ENCODE data around the gene COL2A1. TPM values are rescaled to one million over a fixed set of nuclear protein-coding genes. Genes with fewer than 3 reads are reported as not detected.
A peak's percentile ranks its signal among the peaks of the same experiment; 100 is the strongest.

COL2A1 gene
- total RNA-seq, 2 donors from 2014 or later = 12.4 to 21.0 TPM

- peaks cover 31% of the 10 kb centered on the region for H3K27me3 ChIP-seq (ENCODE audit: control insufficient read depth, insufficient read depth, low read length, poor library complexity, severe bottlenecking)
- peaks cover 11% of the 10 kb centered on the region for H3K4me1 Mint-ChIP-seq
- H3K27ac Mint-ChIP-seq = no peak overlapping the region
- no peak overlapping the region for H3K9ac ChIP-seq (ENCODE audit: extremely low read depth, low read length, poor library complexity, severe bottlenecking)
- H3K9me3 Mint-ChIP-seq = no peaks in the 10 kb centered on the region
- no peak overlapping the region for H3K4me3 ChIP-seq (ENCODE audit: low read length)
- H3K9me3 ChIP-seq (ENCODE audit: control insufficient read depth, low read length) = no peaks in the 10 kb centered on the region
- H3K36me3 ChIP-seq (ENCODE audit: control insufficient read depth, insufficient read depth, low read length) = peaks cover 20% of the 10 kb centered on the region
- TF ChIP-seq CTCF (conservative IDR thresholded peaks at IDR 0.05) = no peak
- H3K27ac ChIP-seq (ENCODE audit: low read depth, low read length) = peak overlapping the region; percentile 66
- no peaks in the 10 kb centered on the region for H3K36me3 Mint-ChIP-seq (ENCODE audit: low read depth)
- H3K27me3 Mint-ChIP-seq (ENCODE audit: insufficient read depth) = peaks cover 98% of the 10 kb centered on the region
- no peak for DNase-seq
- 78 to 83% methylated on average over 7 to 13 of the region's 13 CpGs for WGBS, 2 experiments (ENCODE audit: insufficient coverage in 1 of 2, insufficient read length in 1 of 2)
- no peak overlapping the region for H3K4me3 Mint-ChIP-seq
- H3K4me1 ChIP-seq (ENCODE audit: control insufficient read depth, insufficient read depth, low read length) = no peaks in the 10 kb centered on the region
Measured at GRCh38 chr12:47991106-47992061, 12.9 kb downstream of the COL2A1 start.

DNA sequence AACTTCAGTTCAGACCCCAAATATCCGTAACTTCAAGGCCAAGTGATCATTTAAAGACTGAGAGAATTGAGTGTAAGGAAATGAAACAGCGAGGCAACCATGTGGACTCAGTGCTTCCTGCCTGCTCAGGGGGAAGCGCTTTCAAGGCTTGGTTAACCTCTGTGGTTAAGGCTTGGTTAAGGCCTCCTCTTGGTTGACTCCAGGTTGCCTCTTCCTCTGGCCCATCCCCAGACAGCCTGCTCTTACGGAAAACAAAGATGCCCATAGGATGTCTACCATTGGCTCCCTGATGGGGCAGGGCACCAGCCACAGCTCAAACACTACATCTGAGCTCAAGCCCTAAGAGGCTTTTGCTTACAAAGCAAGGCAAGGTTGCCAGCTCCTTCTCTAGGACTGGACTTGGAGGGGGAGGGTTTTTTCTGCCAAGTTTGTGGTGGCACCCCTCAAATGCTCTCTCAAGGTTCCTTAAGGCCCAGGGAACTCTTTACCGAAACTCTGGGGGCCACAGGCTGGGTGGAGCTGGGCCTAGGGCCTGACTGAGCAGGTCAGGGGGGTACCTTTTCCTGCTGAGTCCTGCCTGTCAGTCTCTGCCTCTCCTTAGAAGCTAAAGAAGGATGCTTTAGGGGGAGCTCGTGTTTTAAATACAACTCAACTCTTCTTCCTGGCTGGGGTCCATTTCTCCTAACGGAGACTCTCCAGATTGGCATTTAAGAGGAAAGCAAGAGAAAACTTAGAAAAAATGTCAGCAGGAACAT is 13.7 kb downstream of the COL2A1 start:
- WGBS, 2 experiments (ENCODE audit: insufficient coverage in 1 of 2, insufficient read length in 1 of 2) = 92 to 96% methylated on average over 4 to 7 of the region's 7 CpGs
- no peak overlapping the region for H3K4me3 Mint-ChIP-seq
- Histone ChIP-seq H3K27ac (ENCODE audit: low read depth, low read length) (peak overlapping the region; percentile 66), H3K36me3 (ENCODE audit: control insufficient read depth, insufficient read depth, low read length) (peaks cover 12% of the 10 kb centered on the region), H3K4me3 (ENCODE audit: low read length) (no peak overlapping the region), H3K4me1 (ENCODE audit: control insufficient read depth, insufficient read depth, low read length) (no peaks in the 10 kb centered on the region), H3K9ac (ENCODE audit: extremely low read depth, low read length, poor library complexity, severe bottlenecking) (no peak overlapping the region), H3K27me3 (ENCODE audit: control insufficient read depth, insufficient read depth, low read length, poor library complexity, severe bottlenecking) (peaks cover 24% of the 10 kb centered on the region), H3K9me3 (ENCODE audit: control insufficient read depth, low read length) (no peaks in the 10 kb centered on the region)
- H3K27ac Mint-ChIP-seq = no peak overlapping the region
- no peak for TF ChIP-seq CTCF (conservative IDR thresholded peaks at IDR 0.05)
- DNase-seq = no peak
- no peaks in the 10 kb centered on the region for H3K36me3 Mint-ChIP-seq (ENCODE audit: low read depth)
- H3K27me3 Mint-ChIP-seq (ENCODE audit: insufficient read depth) = peaks cover 92% of the 10 kb centered on the region
- H3K4me1 Mint-ChIP-seq = peaks cover 11% of the 10 kb centered on the region
- no peaks in the 10 kb centered on the region for H3K9me3 Mint-ChIP-seq

GRCh38 chr12:47989666-47990065 is 14.6 kb downstream of the COL2A1 start:
- no peak for DNase-seq
- peaks cover 16% of the 10 kb centered on the region for H3K27me3 ChIP-seq (ENCODE audit: control insufficient read depth, insufficient read depth, low read length, poor library complexity, severe bottlenecking)
- no peak overlapping the region for H3K27ac Mint-ChIP-seq
- H3K27me3 Mint-ChIP-seq (ENCODE audit: insufficient read depth) = peaks cover 91% of the 10 kb centered on the region
- no peak overlapping the region for H3K4me3 Mint-ChIP-seq
- no peaks in the 10 kb centered on the region for H3K9me3 ChIP-seq (ENCODE audit: control insufficient read depth, low read length)
- 86 to 87% methylated on average over 8 to 12 of the region's 12 CpGs for WGBS, 2 experiments (ENCODE audit: insufficient coverage in 1 of 2, insufficient read length in 1 of 2)
- H3K4me3 ChIP-seq (ENCODE audit: low read length) = no peak overlapping the region
- H3K9me3 Mint-ChIP-seq = no peaks in the 10 kb centered on the region
- H3K4me1 Mint-ChIP-seq = peaks cover 11% of the 10 kb centered on the region
- no peaks in the 10 kb centered on the region for H3K36me3 Mint-ChIP-seq (ENCODE audit: low read depth)
- H3K36me3 ChIP-seq (ENCODE audit: control insufficient read depth, insufficient read depth, low read length) = peaks cover 11% of the 10 kb centered on the region
- H3K9ac ChIP-seq (ENCODE audit: extremely low read depth, low read length, poor library complexity, severe bottlenecking) = no peak overlapping the region
- TF ChIP-seq CTCF (conservative IDR thresholded peaks at IDR 0.05) = no peak
- peak overlapping the region; percentile 94 for H3K27ac ChIP-seq (ENCODE audit: low read depth, low read length)
- no peaks in the 10 kb centered on the region for H3K4me1 ChIP-seq (ENCODE audit: control insufficient read depth, insufficient read depth, low read length)

All from endodermal cell (in vitro differentiated cells).